T-helper 9 cell (primary cell): ENCODE measurements around the gene TRIM7.
A peak's percentile ranks its signal among the peaks of the same experiment; 100 is the strongest.
"Not testable (repeated sequence)": the region's sequence is repeated elsewhere in the genome, so short reads cannot be mapped to it uniquely, and the experiment has no call there.

Experiments used
- DNase-seq: peaks from one replicate; pipeline ENCODE4 v3.0.0-alpha.2; 2020

TRIM7 gene

GRCh38 chr5:181233088-181233800 is 28.2 kb upstream of the TRIM7 start:
- no peak for DNase-seq

DNA sequence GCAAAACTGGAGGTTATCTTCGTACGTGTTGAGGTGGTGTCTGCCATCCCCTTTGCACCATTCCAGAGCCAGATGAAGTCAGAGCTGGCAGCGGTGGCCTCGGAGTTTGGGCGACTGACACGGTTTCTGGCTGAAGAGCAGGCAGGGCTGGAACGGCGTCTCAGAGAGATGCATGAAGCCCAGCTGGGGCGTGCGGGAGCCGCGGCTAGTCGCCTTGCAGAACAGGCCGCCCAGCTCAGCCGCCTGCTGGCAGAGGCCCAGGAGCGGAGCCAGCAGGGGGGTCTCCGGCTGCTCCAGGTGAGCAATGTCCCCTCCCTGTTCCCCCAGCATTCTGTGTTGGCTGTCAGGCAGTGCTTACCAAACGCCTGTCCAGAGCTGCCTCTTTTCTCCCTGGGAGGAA is 27.6 kb upstream of the TRIM7 start:
- no peak for DNase-seq

DNA sequence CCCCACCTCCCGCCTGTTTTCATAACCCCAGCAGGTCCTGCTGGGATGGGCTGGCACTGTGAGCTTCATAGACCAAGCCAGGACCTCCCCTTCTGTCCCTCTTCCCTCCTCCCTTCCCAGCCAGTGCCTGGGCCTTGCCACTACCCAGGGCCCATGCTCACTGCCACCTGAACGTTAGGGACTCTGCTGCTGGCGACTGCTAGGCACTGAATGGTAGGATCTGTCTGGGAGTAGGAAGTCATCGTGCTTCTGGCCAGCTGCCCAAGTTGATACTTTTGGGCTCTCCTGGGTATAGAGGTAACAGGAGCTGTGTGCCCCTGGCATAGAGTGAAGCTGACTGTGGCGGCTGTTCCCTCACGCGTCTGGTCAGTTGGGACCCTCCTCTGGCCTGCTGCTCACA is 26.4 kb upstream of the TRIM7 start:
- DNase-seq = no peak

GRCh38 chr5:181230551-181230950 is 25.6 kb upstream of the TRIM7 start:
- no peak for DNase-seq

DNA sequence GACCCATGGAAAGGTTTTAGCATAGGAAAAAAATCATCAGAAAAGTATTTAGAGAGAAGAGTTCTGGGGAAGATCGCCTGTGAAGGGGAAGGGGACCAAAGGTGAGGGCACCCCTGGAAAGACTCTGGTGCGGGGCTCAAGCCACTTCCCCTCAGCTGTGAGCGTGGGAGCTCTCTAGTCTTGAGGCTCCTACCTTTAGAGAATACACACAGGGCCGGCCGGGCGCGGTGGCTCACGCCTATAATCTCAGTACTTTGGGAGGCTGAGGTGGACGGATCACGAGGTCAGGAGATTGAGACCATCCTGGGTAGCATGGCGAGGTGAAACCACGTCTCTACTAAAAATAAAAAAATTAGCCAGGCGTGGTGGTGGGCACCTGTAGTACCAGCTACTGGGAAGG is 25.0 kb upstream of the TRIM7 start:
- DNase-seq = no peak

DNA sequence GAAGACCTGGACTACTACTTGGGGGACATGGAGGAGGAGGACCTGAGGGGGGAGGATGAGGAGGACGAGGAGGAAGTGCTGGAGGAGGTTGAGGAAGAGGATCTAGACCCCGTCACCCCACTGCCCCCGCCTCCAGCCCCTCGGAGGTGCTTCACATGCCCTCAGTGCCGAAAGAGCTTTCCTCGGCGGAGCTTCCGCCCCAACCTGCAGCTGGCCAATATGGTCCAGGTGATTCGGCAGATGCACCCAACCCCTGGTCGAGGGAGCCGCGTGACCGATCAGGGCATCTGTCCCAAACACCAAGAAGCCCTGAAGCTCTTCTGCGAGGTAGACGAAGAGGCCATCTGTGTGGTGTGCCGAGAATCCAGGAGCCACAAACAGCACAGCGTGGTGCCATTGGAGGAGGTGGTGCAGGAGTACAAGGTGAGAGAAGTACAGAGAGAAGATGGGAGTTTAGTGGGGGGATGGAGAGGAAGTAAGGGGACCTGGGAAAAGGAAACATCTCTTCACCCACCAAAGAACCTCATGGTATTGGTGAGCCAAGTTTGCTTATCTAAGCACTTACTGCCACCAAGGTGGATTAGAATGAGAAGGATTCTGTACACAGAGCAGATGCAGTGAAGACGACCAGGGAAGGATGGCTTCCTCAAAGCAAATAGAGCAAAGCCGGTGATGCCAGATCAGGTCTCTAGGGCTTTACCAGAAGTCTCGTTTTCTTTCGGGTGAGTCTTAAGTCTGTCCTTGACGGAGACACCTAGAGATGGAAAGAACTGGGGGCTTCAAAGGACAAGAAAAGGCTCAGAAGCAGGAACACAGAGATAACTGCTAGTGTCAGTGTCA is 19.6 kb upstream of the TRIM7 start:
- DNase-seq = peak; percentile 28

- DNase-seq = no peak
These were observed 18.9 kb upstream of the TRIM7 start for GRCh38 chr5:181223729-181224389.

DNA sequence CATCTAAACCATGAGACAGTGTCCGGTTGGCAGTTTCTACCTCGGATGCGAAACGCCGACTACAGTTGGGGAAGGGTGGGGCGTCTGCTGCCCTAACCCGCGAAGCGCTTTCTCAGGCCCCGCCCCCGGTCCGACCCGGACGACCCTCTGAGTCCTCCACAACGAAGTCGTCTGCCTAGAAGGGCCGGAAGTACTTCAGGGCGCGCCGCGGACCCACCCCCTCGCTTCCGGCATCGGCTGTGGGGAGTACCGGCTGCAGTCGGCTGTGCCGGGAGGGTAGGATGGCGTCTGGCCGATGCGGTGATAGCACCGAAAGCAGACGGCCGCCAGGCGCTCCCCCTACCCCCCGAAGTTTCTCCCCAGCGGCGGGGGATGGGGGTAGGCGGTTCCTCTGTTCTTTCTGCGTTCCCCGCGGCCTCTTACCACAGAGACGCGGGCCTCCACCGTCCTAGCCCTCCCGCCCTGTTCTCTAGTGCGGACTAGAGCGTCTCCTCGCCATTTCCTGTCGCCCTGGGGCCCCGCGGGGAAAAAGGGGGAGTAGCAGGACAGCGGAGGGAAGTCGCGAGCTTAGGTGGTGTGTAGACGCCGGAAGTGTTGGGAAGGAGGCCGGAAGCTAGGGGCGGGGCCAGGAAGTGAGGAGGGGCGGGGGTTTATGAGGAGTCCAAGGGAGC is 18.2 kb upstream of the TRIM7 start, which contains the start of gene TRIM41:
TSS of gene TRIM41 (plus strand) at position 224 of the 671 bp plus-strand sequence. CDS start 719 bp downstream, outside the sequence.
- DNase-seq = peak; percentile 92

DNA sequence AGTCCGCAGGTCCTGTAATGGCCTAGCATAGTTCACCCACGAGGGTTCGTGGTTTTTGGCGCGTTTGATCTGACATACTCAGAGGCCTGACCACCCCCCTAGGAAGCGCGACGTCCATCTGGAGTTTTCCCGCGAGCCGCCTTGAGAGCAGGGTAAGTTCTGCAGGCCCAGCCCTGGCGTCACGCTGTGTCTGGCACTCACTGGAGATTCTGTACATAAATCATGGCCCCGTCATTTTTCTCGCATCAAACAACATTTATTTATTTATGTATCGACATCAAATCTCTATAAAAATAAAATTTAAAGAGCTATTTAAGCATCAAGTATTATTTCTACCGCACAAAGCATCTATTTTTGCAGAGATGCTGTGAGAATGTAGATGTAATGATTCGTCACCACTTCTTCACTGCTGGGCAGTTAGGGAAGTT is 17.6 kb upstream of the TRIM7 start:
- no peak for DNase-seq

DNA sequence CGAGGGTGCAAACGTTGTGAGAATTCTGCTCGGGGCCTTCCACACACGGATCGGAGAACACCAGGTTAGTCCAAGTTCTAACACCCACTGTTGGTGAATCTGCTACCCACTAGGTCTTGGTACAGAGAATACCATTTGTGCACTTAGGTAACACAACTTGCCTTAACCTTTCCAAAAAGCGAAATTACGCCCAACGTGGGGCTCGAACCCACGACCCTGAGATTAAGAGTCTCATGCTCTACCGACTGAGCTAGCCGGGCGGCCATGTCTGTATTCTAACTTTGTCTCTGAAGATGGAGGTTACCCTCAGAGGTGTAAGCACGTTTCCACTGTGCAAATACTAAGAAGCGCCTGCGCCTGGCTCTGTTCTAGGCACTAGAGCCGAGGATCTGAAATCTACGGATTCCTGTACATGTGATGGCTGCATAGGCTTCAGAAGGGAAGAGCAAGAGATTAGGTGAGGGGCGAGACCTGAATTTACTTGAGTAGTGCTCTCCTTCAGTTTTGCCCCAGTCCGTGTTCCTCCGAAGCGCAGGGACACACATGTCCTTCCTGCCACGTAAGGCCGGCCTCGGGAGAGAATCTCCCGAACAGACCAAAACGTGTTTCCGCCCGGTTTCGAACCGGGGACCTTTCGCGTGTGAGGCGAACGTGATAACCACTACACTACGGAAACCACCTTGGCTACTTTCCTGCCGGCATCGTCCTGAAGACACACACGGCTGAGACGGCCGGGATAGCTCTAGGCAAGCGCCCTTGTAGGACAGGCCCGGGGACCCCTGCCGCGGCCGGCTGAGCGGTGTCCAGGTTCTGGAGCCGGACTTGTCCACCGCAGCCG is 17.0 kb upstream of the TRIM7 start:
- DNase-seq = peak; percentile 97

DNA sequence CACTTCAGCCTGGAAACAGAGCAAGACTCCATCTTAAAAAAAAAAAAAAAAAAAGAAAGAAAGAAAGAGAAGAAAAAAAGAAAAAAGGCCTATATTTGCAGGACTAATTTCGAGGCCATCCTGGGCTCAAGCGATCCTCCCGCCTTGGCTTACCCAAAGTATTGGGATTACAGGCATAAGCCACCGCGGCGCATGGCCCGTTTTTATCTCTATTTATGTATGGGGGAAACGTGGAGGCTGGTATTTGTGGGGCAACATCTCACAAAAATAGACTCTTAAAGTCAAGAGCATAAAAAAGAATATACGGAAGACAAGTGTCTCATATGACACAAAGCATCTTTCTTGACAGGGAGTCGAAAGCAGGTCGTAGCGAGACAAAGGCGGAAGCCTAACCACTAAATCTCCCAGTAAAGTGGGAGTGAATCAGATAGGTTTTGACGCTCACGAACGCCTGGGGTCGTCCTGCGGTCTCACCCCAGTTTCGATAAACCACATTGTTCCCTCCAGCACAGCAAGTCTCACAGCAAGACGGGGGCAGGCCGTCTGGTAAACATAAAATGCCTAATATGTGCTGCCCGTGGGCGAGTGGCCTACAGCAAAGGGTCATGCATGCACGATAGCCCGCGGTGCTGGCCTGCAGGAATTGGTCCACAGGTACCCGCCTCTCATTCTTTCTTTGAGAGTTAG is 16.3 kb upstream of the TRIM7 start:
- peak; percentile 48 for DNase-seq

GRCh38 chr5:181220178-181220515 is 15.2 kb upstream of the TRIM7 start:
- DNase-seq = no peak

- no peak for DNase-seq
These were observed 14.5 kb upstream of the TRIM7 start for GRCh38 chr5:181219262-181220177.

DNA sequence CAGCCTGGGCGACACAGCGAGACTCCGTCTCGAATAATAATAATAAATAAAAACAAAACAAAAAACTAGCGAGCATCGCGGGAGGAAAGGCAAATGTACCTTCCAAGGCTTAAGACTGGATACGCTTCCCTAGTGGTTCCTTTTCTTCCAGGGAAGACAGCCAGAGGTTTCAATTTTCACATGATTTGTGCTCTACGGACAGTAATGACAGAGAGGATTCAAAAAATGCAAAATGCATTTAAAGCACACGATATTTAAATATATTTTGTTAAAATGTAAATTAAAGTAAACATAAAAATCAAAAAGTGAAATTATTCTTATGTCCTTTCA is 13.8 kb upstream of the TRIM7 start:
- DNase-seq = no peak

- peak; percentile 29 for DNase-seq
These were observed 12.7 kb upstream of the TRIM7 start for GRCh38 chr5:181217803-181218062.

GRCh38 chr5:181217111-181217802 is 12.3 kb upstream of the TRIM7 start:
- DNase-seq = peak; percentile 60

GRCh38 chr5:181215997-181216989 is 11.3 kb upstream of the TRIM7 start:
- DNase-seq = no peak

GRCh38 chr5:181214249-181214648 is 9.3 kb upstream of the TRIM7 start:
- DNase-seq = not testable (repeated sequence)

DNA sequence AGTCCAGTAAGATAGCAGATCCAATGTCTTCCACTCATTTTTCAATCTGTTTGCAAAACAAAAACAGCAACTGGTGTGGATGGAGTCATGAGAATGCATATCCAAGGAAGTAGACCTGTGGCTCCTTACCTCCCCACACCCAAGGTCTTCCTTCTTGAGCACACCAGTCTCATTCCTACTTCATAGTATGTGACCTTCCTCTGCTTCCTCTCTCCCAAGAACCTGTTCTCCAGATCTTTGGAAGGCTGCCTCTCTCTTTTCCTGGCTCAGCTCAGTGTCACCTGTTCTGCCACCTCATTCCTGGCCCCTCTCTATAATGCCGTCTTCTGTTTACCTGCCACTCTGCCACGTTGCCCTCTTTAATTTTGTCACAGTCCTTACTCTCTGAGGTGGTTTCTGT is 7.9 kb upstream of the TRIM7 start:
- no peak for DNase-seq
